KMS-11 (cell line): ENCODE measurements around the gene FCRL4.

Source experiments
- H2AFZ ChIP-seq: fragments of 200-600 bp; sonication (generic); 2 replicates; pipeline ENCODE4 v1.6.1; 2016; ENCODE audit warnings: antibody characterized with exemption, mixed run types, low read depth
- H3K27ac ChIP-seq: fragments of 200-600 bp; sonication (generic); 2 replicates; pipeline ENCODE4 v1.6.1; 2016; ENCODE audit warnings: mild to moderate bottlenecking, mixed run types
- H3K27me3 ChIP-seq: fragments of 200-600 bp; sonication (generic); 2 replicates; pipeline ENCODE4 v1.6.1; 2017; ENCODE audit warnings: mild to moderate bottlenecking, low read depth, mixed run types, moderate library complexity; ENCODE audit not compliant: insufficient read depth
- H3K36me3 ChIP-seq: fragments of 200-600 bp; sonication (generic); 2 replicates; pipeline ENCODE4 v1.6.1; 2017; ENCODE audit warnings: mild to moderate bottlenecking, mixed run types; ENCODE audit not compliant: insufficient read depth
- H3K4me1 ChIP-seq: fragments of 200-600 bp; sonication (generic); 2 replicates; pipeline ENCODE4 v1.6.1; 2016; ENCODE audit warnings: mild to moderate bottlenecking, low read depth, mixed run types; ENCODE audit not compliant: poor library complexity, severe bottlenecking
- H3K4me2 ChIP-seq: fragments of 200-600 bp; sonication (generic); 2 replicates; pipeline ENCODE4 v1.7.0; 2016; ENCODE audit warnings: mild to moderate bottlenecking, mixed run types
- H3K4me3 ChIP-seq: fragments of 200-600 bp; sonication (generic); IDR thresholded peaks from 2 replicates; pipeline ENCODE4 v1.6.1; 2017; ENCODE audit warnings: low read depth, low read length, mixed read lengths; ENCODE audit not compliant: insufficient read depth
- H3K79me2 ChIP-seq: fragments of 200-600 bp; sonication (generic); 2 replicates; pipeline ENCODE4 v1.6.1; 2016; ENCODE audit warnings: low read depth, mixed run types; ENCODE audit not compliant: insufficient read depth
- H3K9ac ChIP-seq: fragments of 200-600 bp; sonication (generic); 2 replicates; pipeline ENCODE4 v1.6.1; 2016; ENCODE audit warnings: mild to moderate bottlenecking, mixed run types
- H4K20me1 ChIP-seq: fragments of 200-600 bp; sonication (generic); 2 replicates; pipeline ENCODE4 v1.6.1; 2016; ENCODE audit warnings: mild to moderate bottlenecking, mixed run types; ENCODE audit not compliant: insufficient read depth
- CTCF ChIP-seq: fragments of 200-600 bp; sonication (generic); conservative IDR thresholded peaks from 2 replicates; pipeline ENCODE4 v1.6.1; 2017; ENCODE audit warnings: low read depth, mild to moderate bottlenecking, antibody characterized with exemption, low read length, moderate library complexity, mixed read lengths

FCRL4 gene

GRCh38 chr1:157577420-157577819 lies 20.5 kb downstream of the FCRL4 start:
- Histone ChIP-seq H3K27me3 (no peaks in the 10 kb centered on the region), H3K4me3 (no peak overlapping the region), H3K4me1 (peaks cover 18% of the 10 kb centered on the region), H3K9ac (no peak overlapping the region), H2AFZ (no peak overlapping the region), H3K36me3 (no peaks in the 10 kb centered on the region), H3K79me2 (no peaks in the 10 kb centered on the region), H3K27ac (no peak overlapping the region), H3K4me2 (no peak overlapping the region), H4K20me1 (no peaks in the 10 kb centered on the region)
- no peak for TF ChIP-seq CTCF

GRCh38 chr1:157575744-157576143 lies 22.1 kb downstream of the FCRL4 start:
- Histone ChIP-seq H3K4me3 (no peak overlapping the region), H3K4me1 (peaks cover 13% of the 10 kb centered on the region), H3K4me2 (no peak overlapping the region), H3K36me3 (no peaks in the 10 kb centered on the region), H3K79me2 (no peaks in the 10 kb centered on the region), H3K27me3 (no peaks in the 10 kb centered on the region), H3K9ac (no peak overlapping the region), H4K20me1 (no peaks in the 10 kb centered on the region), H3K27ac (no peak overlapping the region), H2AFZ (no peak overlapping the region)
- no peak for TF ChIP-seq CTCF

GRCh38 chr1:157574836-157575235 lies 23.0 kb downstream of the FCRL4 start:
- Histone ChIP-seq H3K79me2 (no peaks in the 10 kb centered on the region), H3K27ac (no peak overlapping the region), H3K27me3 (no peaks in the 10 kb centered on the region), H3K9ac (no peak overlapping the region), H3K36me3 (no peaks in the 10 kb centered on the region), H3K4me1 (peaks cover 4% of the 10 kb centered on the region), H4K20me1 (no peaks in the 10 kb centered on the region), H3K4me3 (no peak overlapping the region), H2AFZ (no peak overlapping the region), H3K4me2 (no peak overlapping the region)
- TF ChIP-seq CTCF = no peak

- Histone ChIP-seq H3K4me1 (peaks cover 13% of the 10 kb centered on the region), H3K9ac (no peak overlapping the region)
- no peak for TF ChIP-seq CTCF
These were observed 31.2 kb downstream of the FCRL4 start for GRCh38 chr1:157566484-157567300.

More at GRCh38 chr1:157566484-157567300, 31.2 kb downstream of the FCRL4 start:
- Histone ChIP-seq H3K4me3 (no peak overlapping the region), H4K20me1 (no peaks in the 10 kb centered on the region), H2AFZ (no peak overlapping the region), H3K27me3 (no peaks in the 10 kb centered on the region), H3K36me3 (no peaks in the 10 kb centered on the region), H3K27ac (no peak overlapping the region), H3K4me2 (no peak overlapping the region), H3K79me2 (no peaks in the 10 kb centered on the region)
